ENCODE measurements around the gene CLEC2B.

CLEC2B gene

DNA sequence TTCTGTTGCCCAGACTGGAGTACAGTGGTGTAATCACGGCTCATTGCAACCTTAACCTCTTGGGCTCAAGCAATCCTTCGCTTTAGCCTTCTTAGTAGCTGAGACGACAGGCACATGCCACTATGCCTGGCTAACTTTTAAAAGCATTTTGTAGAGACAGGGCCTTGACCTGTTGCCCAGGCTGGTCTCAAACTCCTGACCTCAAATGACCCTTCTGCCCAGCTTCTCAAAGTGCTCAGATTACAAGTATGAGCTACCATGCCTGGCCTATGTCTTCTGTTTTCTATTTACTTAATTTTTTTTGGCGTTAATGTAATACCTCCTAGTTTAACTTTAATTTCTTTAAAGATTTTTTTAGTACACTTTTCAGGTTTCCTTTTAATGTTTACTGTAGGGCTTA is 62.4 kb downstream of the CLEC2B start:
- WGBS (ENCODE audit: extremely low coverage, insufficient coverage, insufficient read length): no CpG with 5 or more reads among the region's 4 CpGs
- no peak overlapping the region for H4K8ac ChIP-seq (ENCODE audit: low read depth, low read length)

DNA sequence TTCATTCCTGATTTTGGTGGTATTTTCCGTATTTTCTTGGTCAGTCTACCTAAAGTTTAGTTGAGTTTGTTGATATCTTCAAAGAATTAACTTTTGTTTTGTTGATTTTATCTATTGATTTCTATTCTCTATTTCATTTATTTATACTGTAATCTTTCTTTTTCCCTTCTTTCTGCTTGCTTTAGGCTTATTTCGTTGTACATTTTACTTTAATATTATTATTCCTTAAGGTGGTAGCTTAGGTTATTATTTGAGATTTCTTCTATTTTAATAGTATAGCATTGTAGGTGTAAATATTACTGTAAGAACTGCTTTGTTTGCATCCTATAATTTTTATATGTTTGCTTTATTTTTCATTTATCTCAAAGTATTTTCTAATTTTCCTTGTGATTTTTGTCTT is 63.3 kb downstream of the CLEC2B start:
- H2BK120ac ChIP-seq (ENCODE audit: insufficient read depth, low read length, poor library complexity): no peak overlapping the region
- DNase-seq: no peak

More for the DNA sequence above, 62.4 kb downstream of the CLEC2B start:
- no peak overlapping the region for H4K12ac ChIP-seq (ENCODE audit: low read depth, low read length)
- H4K91ac ChIP-seq (ENCODE audit: low read depth, low read length): no peak overlapping the region
- H3K27me3 ChIP-seq (ENCODE audit: insufficient read depth, low read length): no peaks in the 10 kb centered on the region
- H3K9ac ChIP-seq (ENCODE audit: low read length): no peak overlapping the region
- H3K4me1 ChIP-seq (ENCODE audit: control insufficient read depth in 1 of 2, insufficient read depth in 2 of 2, low read length in 2 of 2): no peaks in the 10 kb centered on the region
- no peak overlapping the region for H3K4me2 ChIP-seq (ENCODE audit: low read length)
- no peak overlapping the region for H2BK12ac ChIP-seq (ENCODE audit: low read length)
- H3K14ac ChIP-seq (ENCODE audit: low read length): no peak overlapping the region
- no peaks in the 10 kb centered on the region for H3K36me3 ChIP-seq (ENCODE audit: control insufficient read depth in 1 of 2, insufficient read depth in 2 of 2, low read length in 2 of 2)
- no peaks in the 10 kb centered on the region for H3K79me1 ChIP-seq (ENCODE audit: low read length)
- H3K23ac ChIP-seq (ENCODE audit: low read length): no peak overlapping the region
- no peak overlapping the region for H2AFZ ChIP-seq (ENCODE audit: insufficient read depth, low read length, poor library complexity)
- H2BK120ac ChIP-seq (ENCODE audit: insufficient read depth, low read length, poor library complexity): no peak overlapping the region
- H3K4ac ChIP-seq (ENCODE audit: low read depth, low read length): no peak overlapping the region
- H3K27ac ChIP-seq (ENCODE audit: low read depth, low read length): no peak overlapping the region
- H3K79me2 ChIP-seq (ENCODE audit: control insufficient read depth, insufficient read depth, low read length, poor library complexity): no peaks in the 10 kb centered on the region
- H2BK5ac ChIP-seq (ENCODE audit: low read depth, low read length, poor library complexity): no peak overlapping the region
- H3K18ac ChIP-seq (ENCODE audit: low read length): no peak overlapping the region
- no peak overlapping the region for H2AK5ac ChIP-seq (ENCODE audit: low read length)
- no peak overlapping the region for H3K4me3 ChIP-seq (ENCODE audit: low read depth, low read length)
- no peaks in the 10 kb centered on the region for H3K9me3 ChIP-seq (ENCODE audit: insufficient read depth, low read depth, low read length)
- no peak for DNase-seq

More for the DNA sequence above, 63.3 kb downstream of the CLEC2B start:
- H4K91ac ChIP-seq (ENCODE audit: low read depth, low read length): no peak overlapping the region
- H3K4ac ChIP-seq (ENCODE audit: low read depth, low read length): no peak overlapping the region
- no peaks in the 10 kb centered on the region for H3K79me2 ChIP-seq (ENCODE audit: control insufficient read depth, insufficient read depth, low read length, poor library complexity)
- no peaks in the 10 kb centered on the region for H3K79me1 ChIP-seq (ENCODE audit: low read length)
- no peak overlapping the region for H3K14ac ChIP-seq (ENCODE audit: low read length)
- no peak overlapping the region for H3K4me3 ChIP-seq (ENCODE audit: low read depth, low read length)
- H2BK12ac ChIP-seq (ENCODE audit: low read length): no peak overlapping the region
- H3K4me2 ChIP-seq (ENCODE audit: low read length): no peak overlapping the region
- no peaks in the 10 kb centered on the region for H3K4me1 ChIP-seq (ENCODE audit: control insufficient read depth in 1 of 2, insufficient read depth in 2 of 2, low read length in 2 of 2)
- H2AK5ac ChIP-seq (ENCODE audit: low read length): no peak overlapping the region
- no peaks in the 10 kb centered on the region for H3K27me3 ChIP-seq (ENCODE audit: insufficient read depth, low read length)
- H2AFZ ChIP-seq (ENCODE audit: insufficient read depth, low read length, poor library complexity): no peak overlapping the region
- no peak overlapping the region for H3K23ac ChIP-seq (ENCODE audit: low read length)
- no peak overlapping the region for H4K12ac ChIP-seq (ENCODE audit: low read depth, low read length)
- no peak overlapping the region for H3K9ac ChIP-seq (ENCODE audit: low read length)
- H3K36me3 ChIP-seq (ENCODE audit: control insufficient read depth in 1 of 2, insufficient read depth in 2 of 2, low read length in 2 of 2): no peaks in the 10 kb centered on the region
- no peak overlapping the region for H2BK5ac ChIP-seq (ENCODE audit: low read depth, low read length, poor library complexity)
- H3K9me3 ChIP-seq (ENCODE audit: insufficient read depth, low read depth, low read length): no peaks in the 10 kb centered on the region
- H4K8ac ChIP-seq (ENCODE audit: low read depth, low read length): no peak overlapping the region
- WGBS (ENCODE audit: extremely low coverage, insufficient coverage, insufficient read length): no CpG with 5 or more reads among the region's 2 CpGs
- H3K27ac ChIP-seq (ENCODE audit: low read depth, low read length): no peak overlapping the region
- H3K18ac ChIP-seq (ENCODE audit: low read length): no peak overlapping the region

All from trophoblast cell (in vitro differentiated cells and primary cell).